DMS114 treated with DMSO at 0.1 percent for 48 hours (cell line): ENCODE measurements around the gene SLC1A4.

Source experiments
- DNase-seq: peaks from one replicate; lab custom pipeline; 2025; ENCODE audit not compliant: unreplicated experiment; lab: John Stamatoyannopoulos, UW

Gene SLC1A4

DNA sequence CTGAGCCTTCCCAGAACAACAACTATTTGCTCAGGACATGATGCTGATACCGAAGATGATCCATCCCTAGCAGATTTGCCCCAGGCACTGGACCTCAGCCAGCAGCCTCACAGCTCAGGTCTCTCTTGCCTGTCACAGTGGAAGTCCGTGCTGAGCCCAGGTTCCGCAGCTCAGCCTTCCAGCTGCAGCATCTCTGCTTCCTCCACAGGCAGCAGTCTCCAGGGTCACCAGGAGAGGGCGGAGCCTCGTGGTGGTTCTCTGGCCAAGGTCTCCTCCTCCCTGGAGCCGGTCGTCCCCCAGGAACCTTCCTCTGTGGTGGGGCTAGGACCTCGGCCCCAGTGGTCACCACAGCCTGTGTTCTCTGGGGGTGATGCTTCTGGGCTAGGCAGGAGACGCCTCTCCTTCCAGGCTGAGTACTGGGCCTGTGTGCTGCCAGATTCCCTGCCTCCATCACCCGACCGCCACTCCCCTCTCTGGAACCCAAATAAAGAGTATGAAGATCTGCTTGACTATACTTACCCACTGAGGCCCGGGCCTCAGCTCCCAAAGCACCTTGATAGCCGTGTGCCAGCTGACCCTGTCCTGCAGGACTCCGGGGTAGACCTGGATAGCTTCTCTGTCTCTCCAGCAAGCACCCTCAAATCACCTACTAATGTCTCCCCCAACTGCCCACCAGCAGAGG lies 82.4 kb downstream of the SLC1A4 start:
- DNase-seq = no peak

DNA sequence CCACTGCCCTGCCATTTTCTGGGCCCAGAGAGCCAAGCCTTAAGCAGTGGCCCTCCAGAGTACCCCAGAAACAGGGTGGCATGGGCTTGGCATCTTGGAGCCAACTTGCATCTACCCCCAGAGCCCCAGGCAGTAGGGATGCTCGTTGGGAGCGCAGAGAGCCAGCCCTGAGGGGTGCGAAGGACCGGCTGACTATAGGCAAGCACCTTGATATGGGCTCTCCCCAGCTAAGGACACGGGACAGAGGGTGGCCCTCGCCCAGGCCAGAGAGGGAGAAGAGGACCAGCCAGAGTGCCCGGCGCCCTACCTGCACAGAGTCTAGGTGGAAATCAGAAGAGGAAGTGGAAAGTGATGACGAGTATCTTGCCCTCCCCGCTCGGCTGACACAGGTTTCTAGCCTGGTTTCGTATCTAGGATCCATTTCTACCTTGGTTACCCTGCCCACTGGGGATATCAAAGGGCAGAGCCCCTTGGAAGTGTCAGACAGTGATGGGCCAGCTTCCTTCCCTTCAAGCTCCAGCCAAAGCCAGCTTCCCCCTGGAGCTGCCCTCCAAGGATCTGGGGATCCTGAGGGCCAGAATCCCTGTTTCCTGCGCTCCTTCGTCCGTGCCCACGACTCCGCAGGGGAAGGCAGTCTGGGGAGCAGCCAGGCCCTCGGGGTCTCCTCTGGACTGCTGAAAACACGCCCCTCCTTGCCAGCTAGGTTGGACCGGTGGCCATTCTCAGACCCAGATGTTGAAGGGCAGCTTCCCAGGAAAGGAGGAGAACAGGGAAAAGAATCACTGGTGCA lies 83.2 kb downstream of the SLC1A4 start:
- DNase-seq = no peak
